Measurements from ENCODE around the gene PRDX5.
"Not testable (repeated sequence)": the region's sequence is repeated elsewhere in the genome, so short reads cannot be mapped to it uniquely, and the experiment has no call there.

DNA sequence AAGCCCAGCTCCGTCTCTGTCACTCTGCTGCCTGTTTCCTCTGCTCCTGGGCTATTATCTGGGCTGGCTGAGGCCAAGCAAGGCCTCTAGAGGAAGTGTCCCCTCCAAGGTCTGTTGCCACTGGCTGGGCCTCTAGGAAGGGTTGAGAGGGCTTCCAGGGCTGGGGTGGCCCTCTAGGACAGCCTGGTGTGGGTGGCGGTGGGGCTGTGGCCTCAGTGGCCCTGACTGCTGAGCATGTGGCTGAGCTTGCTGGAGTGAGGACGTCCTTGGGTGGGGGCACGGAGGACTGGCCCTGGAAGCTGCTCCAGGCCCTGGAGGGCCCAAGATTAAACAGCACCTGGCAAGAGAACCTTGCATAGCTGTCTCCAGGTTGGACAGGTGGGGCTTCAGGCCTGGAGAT, 6.1 kb downstream of the PRDX5 start:
- TF ChIP-seq, protein P1, sequence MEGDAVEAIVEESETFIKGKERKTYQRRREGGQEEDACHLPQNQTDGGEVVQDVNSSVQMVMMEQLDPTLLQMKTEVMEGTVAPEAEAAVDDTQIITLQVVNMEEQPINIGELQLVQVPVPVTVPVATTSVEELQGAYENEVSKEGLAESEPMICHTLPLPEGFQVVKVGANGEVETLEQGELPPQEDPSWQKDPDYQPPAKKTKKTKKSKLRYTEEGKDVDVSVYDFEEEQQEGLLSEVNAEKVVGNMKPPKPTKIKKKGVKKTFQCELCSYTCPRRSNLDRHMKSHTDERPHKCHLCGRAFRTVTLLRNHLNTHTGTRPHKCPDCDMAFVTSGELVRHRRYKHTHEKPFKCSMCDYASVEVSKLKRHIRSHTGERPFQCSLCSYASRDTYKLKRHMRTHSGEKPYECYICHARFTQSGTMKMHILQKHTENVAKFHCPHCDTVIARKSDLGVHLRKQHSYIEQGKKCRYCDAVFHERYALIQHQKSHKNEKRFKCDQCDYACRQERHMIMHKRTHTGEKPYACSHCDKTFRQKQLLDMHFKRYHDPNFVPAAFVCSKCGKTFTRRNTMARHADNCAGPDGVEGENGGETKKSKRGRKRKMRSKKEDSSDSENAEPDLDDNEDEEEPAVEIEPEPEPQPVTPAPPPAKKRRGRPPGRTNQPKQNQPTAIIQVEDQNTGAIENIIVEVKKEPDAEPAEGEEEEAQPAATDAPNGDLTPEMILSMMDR (IDR thresholded peaks at IDR 0.05), result not testable (repeated sequence)
- not testable (repeated sequence) for TF ChIP-seq POLR2A (IDR thresholded peaks at IDR 0.05)

Data from testis (tissue), 2 donors.